Thoracic aorta (tissue), 2 donors: ENCODE data around the gene ZNF506. TPM values are rescaled to one million over a fixed set of nuclear protein-coding genes. Genes with fewer than 3 reads are reported as not detected.

ENCODE experiments used
- ATAC-seq: fragments of 150-250 bp; one replicate; pipeline ENCODE4 v1.8.0; 2017; ENCODE audit warnings: low read depth; ENCODE audit not compliant: insufficient number of reproducible peaks, low FRiP score
- DNase-seq: peaks from one replicate; pipeline ENCODE4 v3.0.0-alpha.2; 2020; ENCODE audit warnings: low spot score
- H3K27ac ChIP-seq, 2 donors: fragments of 200-600 bp; sonication (generic); 1 replicate in 1 of 2; 2 replicates in 1 of 2; pipeline ENCODE4 v1.5.1; 2016; ENCODE audit warnings: mild to moderate bottlenecking in 2 of 2, moderate library complexity in 2 of 2
- H3K27me3 ChIP-seq: fragments of 200-600 bp; sonication (generic); replicated peaks from 2 replicates; pipeline ENCODE4 v1.6.0; 2016; ENCODE audit warnings: mild to moderate bottlenecking; ENCODE audit not compliant: insufficient read depth
- H3K36me3 ChIP-seq: fragments of 200-600 bp; sonication (generic); one replicate; pipeline ENCODE4 v1.5.1; 2016
- H3K4me1 ChIP-seq, 2 donors: fragments of 200-600 bp; sonication (generic); 1 replicate in 1 of 2; 2 replicates in 1 of 2; pipeline versions ENCODE4 v1.5.1 to v1.6.0; 2016; ENCODE audit warnings: low read depth in 2 of 2, mild to moderate bottlenecking in 1 of 2; ENCODE audit not compliant: control insufficient read depth in 1 of 2
- H3K4me3 ChIP-seq: fragments of 200-600 bp; sonication (generic); 2 replicates; pipeline ENCODE4 v1.5.1; 2016; ENCODE audit warnings: mild to moderate bottlenecking
- H3K9me3 ChIP-seq: fragments of 200-600 bp; sonication (generic); 2 replicates; pipeline ENCODE4 v1.5.1; 2016
- CTCF ChIP-seq: fragments of 200-600 bp; sonication (generic); IDR thresholded peaks from one replicate; pipeline ENCODE4 v1.5.1; 2019; ENCODE audit warnings: antibody characterized with exemption
- total RNA-seq, 2 donors: library from RNA; depleted of rRNA; stranded (reverse); fragments of >200 nt; gene quantifications; one replicate each; pipeline versions ENCODE4 v1.1.0 to v1.2.3, GENCODE V29; 2016

The ZNF506 gene
- total RNA-seq, 2 donors from 2014 or later, result 55.5 to 66.7 TPM

GRCh38 chr19:19749908-19750841 is 71.4 kb downstream of the ZNF506 start:
- no peaks in the 10 kb centered on the region for H3K27me3 ChIP-seq
- TF ChIP-seq CTCF, result no peak
- no peak overlapping the region for H3K4me3 ChIP-seq
- H3K36me3 ChIP-seq, result no peaks in the 10 kb centered on the region
- no peak for ATAC-seq
- H3K4me1 ChIP-seq, result no peaks in the 10 kb centered on the region
- no peak overlapping the region for H3K27ac ChIP-seq
- H3K9me3 ChIP-seq, result no peaks in the 10 kb centered on the region
- no peak for DNase-seq

GRCh38 chr19:19749117-19749907 is 72.2 kb downstream of the ZNF506 start:
- no peaks in the 10 kb centered on the region for H3K27me3 ChIP-seq
- no peaks in the 10 kb centered on the region for H3K4me1 ChIP-seq
- no peak for TF ChIP-seq CTCF
- H3K9me3 ChIP-seq, result no peaks in the 10 kb centered on the region
- ATAC-seq (no peak), DNase-seq (no peak)
- H3K4me3 ChIP-seq, result no peak overlapping the region
- no peaks in the 10 kb centered on the region for H3K36me3 ChIP-seq
- no peak overlapping the region for H3K27ac ChIP-seq

GRCh38 chr19:19748249-19748938 is 73.2 kb downstream of the ZNF506 start:
- no peak for TF ChIP-seq CTCF
- Histone ChIP-seq H3K36me3 (no peaks in the 10 kb centered on the region), H3K27me3 (no peaks in the 10 kb centered on the region), H3K4me3 (no peak overlapping the region), H3K27ac (no peak overlapping the region), H3K9me3 (no peaks in the 10 kb centered on the region), H3K4me1 (no peaks in the 10 kb centered on the region)
- DNase-seq, result no peak
- no peak for ATAC-seq

GRCh38 chr19:19747357-19748220 is 74.0 kb downstream of the ZNF506 start:
- Histone ChIP-seq H3K36me3 (no peaks in the 10 kb centered on the region), H3K4me1 (no peaks in the 10 kb centered on the region), H3K27ac (no peak overlapping the region), H3K27me3 (no peaks in the 10 kb centered on the region), H3K9me3 (no peaks in the 10 kb centered on the region), H3K4me3 (no peak overlapping the region)
- TF ChIP-seq CTCF, result no peak
- no peak for ATAC-seq
- no peak for DNase-seq
